NCI-H187 (cell line): ENCODE results near the gene CCNL1.
A peak's percentile ranks its signal among the peaks of the same experiment; 100 is the strongest.
"Not testable (repeated sequence)": the region's sequence is repeated elsewhere in the genome, so short reads cannot be mapped to it uniquely, and the experiment has no call there.

Experiments
- DNase-seq, 2 experiments: peaks; one replicate each; lab custom pipeline; 2025; lab: John Stamatoyannopoulos, UW

The CCNL1 gene

DNA sequence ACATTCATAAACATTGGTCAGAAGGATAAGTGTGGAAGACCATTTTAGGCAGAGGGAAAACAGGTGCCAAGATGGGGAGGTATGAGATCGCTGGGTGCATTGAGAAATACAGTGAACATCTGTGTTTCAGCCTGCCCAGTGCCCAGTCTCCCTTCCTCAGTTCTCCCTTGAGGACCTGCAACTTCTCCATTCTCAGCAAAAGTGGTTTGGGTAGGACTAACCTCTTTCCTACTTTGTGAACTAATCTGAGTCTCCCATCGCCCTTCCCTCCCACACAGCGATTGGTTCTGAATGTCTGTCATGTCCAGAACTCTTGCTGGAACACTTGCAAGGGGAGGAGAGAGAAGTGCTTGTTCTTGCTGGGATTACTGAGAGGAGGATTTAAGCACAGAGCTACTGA is 10.9 kb upstream of the CCNL1 start:
- DNase-seq: no peak

DNA sequence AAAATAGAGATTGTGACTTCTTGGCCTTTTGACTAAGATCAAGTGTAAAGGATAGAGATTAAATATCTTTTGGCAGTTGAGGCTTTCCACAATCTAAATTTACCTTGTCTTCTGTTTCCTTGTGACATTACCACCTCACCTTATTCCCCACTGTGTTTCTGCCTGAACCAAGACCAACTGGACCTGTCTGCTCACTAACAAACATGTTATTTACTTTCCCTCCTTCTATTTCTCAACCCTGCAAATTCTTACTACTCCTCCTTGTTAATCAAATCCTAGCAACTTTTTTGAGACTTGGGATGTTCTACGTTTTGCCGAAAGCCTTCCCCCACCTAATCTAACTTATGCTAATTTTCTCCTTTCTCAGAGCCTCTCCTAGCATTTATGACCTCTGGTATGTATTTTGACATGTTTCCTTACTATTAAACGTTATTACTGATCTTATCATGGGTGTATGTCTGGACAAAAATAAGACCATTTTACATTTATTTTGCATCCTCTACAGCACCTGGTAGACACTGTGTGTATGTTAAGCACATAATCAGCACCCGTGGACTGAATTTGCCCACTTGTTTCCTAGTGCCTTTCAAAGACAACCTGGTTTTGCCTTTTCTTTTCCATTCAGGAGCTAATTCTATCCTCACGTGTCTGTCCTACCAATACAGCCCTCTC is 7.6 kb upstream of the CCNL1 start:
- no peak for DNase-seq

DNA sequence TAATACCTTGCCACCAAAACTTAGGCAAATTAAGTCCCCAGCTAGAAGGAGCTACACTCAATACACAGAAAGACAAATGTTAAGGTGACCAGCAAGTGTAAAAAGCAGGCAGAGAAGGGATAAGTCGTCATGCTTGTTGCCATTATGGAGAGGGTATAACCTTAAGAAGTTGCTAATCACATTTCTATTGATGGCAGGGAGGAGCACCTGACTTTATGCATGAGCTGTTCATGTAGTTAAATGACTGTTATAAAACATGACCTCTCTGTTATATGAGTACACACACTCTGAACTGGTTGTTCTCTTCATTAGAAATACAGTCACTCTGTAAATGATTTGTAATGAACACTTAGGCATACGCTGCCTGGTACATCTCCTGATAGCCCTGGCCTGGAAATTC is 6.6 kb upstream of the CCNL1 start:
- no peak for DNase-seq

DNA sequence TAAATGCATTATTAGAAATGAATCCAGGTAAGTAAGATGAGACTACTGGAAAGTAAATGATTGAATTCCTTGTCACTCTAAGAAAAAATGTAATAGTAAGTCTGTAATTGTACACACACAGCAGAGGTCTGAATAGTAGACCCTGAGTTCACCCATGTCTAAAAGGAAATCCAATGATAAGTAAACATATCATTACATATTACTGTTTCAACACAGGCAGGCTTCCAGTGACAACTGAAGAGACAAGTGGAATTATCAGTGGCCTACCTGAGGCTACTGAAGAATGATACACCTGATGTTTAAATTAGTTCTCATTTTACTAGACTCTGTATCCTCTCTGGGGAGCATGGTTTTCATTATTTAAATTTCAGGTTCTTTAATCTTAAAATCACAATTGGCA is 6.2 kb upstream of the CCNL1 start:
- no peak for DNase-seq

DNA sequence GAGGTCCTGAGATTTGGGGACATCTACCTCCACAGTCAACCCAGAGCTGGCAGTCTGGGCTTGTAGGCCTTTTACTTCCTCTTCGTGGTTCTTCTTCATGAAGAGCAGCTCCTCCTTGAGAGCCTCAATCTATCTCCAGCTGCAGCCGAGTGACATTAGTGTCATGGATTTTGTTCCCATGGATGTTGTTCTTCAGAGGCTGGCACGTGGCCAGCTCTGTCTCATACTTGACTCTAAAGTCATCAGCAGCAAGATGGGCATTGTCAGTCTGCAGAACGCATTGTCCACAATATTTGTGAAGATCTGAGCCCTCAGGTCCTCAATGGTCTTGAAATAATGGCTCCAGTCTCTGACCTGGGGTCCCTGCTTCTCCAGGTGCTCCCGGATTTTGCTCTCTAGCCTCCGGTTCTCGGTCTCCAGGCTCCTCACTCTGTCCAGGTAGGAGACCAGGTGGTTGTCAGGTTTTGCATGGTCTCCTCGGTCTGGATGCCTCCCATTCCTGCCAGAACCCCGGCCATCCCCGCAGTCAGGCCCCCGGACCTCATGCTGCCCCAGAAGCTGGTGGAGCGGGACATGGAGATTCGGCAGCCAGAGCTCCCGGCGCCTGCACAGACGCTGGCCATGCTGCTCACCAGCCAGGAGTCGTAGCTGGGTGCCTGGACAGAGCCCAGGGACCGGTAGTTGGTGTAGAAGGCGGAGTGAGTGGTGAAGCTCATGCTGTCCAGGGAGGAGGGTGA is 3.4 kb upstream of the CCNL1 start:
- DNase-seq: no peak

DNA sequence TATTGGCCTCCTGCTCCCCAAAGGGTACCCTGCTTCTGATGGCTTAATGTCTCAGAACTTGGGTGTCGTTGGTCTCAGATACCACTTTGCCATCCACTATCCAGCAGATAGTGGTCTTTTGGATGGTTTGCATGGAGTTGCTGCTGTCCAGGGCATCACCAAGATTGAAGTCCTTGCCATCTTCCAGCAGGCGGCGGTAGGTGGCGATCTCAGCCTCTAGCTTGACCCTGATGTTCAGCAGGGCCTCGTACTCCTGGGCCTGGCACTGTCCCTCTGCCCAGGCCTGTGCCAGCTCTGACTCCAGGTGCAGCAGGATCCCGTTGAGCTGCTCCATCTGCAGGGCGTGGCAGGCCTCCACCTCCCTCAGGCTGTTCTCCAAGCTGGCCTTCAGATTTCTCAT is 2.7 kb upstream of the CCNL1 start:
- DNase-seq: not testable (repeated sequence)

DNA sequence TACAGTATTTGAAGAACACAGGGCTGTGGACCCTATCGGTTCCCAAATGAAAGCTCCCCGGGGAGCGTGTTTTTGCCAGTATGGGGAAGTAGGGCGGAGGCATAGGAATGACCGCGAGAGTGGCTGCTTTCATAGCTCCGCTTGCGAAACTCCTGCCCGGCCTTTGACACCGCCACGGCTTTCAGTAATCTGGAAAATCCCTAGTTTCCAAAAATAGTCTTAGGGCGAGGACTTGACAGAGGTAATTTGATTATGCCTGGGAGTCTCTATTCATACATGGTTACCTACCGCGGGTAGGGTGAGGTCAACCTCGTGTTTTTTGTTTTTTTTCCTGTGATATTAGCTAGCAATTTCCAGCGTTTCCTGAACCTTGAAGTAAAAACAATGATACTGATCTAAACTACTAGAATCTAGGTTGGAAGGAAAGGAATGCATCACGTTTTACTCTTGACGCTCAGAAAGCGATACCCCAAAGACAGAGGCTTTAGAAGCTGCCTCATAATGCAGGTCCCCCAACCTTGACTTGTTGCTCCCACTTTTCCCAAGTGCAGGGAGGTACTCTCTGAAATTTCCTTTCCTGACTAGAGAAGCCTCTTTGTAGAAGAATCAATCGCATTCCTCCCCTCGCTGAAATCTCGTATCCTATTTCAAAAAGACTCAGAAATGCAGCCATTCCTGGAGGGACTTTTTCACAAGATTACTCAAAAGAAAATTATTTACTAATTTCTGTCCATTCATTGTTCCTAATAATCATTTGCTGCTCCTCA is 894 bp upstream of the CCNL1 start:
- DNase-seq: no peak

DNA sequence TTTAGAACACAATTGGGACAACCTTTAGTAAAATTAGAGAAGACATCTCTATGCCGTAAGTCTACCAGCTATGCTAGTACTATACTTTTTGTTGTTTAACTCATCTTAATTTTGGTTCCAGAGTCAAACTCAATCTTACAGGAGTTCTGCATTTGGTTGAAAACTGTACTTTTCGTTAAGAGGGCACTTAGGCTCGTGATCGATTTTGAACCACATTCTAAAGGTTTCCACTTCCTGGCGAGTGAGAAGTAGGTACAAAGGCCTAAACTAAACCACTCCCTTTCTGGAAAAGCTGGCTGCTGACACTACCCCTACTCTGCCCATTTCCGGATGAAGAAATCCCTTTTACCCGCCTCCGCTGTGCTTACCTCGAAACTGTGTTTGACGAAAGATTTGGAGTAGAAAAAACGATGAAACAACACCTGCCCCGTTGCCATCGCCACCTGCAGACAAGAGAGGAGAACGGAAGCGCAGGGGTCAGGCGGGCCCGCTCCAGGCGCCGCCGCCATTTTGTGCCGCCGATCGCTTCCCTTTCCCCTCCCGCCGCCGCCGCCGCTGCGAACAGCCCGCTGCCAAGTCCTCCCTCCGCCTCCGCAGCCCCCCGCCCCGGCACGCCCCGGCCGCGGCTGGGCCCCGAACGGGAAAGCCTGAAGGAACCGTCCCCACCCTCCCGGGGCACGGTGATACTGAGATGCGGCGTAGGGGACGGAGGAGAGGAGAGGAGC is 748 bp downstream of the CCNL1 start:
- DNase-seq: peak; percentile 38 to 41

DNA sequence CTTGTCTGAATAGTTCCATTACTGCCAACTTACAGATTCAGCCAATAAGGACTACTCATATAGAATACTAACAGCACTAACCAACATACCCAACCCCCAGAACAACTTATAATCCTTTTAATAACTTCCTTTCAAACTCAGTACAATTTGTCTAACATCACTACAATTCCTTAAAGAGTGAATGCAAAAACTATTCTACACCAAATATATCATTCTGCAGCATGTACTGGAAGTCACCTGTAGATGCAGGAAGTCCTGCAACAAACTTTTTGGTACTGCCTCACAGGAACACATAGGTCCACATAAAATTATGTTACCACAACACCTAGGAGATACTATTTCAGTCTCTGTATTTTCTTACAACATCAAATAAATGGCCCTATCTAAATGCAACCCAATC is 2.1 kb downstream of the CCNL1 start:
- DNase-seq: no peak

DNA sequence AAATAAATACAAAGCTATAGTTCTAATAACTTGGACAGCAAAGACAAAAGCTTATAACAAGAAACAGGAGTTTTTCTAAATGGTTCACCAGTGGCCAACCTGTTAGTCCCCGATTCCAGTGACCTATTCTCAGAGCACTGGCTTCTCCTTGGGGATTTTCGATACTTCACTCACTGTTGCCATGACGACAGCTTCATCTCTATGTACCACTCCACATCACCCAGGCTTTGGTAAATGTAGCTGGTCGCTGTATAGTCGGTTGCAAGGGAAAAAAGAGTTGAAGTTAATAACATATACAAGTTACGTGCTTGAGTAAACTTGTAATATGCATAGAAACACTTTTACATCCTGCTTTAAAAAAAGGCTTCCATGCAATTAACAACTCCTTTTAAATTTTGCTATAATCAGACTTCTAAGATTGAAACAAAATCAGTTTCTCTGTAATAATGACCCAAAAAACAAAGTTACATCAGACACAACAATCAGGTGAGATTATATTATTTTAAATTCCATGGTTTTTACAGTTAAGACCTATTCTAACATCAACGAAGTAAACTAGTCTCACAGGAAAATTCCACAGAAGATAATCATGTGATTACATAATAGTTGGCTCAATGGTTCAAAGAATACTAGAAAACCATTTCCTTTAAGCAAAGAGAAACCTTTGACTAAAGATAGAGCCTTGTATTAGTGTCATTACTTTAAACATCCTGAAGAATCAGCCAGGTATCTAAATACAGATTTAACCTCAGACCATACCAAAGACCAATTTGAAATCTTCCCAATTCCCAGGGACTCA is 2.9 kb downstream of the CCNL1 start:
- no peak for DNase-seq

DNA sequence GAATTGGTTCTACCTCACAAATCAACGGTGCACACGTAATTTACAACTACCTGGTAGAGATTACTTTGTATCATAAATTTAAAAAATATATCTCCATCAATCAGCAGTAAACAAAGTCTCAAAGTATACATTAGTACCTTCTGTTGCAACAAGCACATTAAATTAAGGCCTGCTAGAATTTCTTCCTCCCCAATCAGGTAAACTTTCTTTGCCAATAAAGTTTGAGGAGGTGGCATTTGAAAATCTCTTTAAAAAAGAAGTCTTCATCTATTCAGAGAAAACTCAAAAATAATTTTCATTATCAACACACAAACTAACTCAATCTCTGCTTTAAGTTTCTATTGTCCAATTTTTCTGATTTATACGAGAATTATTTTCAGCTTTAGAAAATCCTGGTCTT is 4.4 kb downstream of the CCNL1 start:
- DNase-seq: no peak

DNA sequence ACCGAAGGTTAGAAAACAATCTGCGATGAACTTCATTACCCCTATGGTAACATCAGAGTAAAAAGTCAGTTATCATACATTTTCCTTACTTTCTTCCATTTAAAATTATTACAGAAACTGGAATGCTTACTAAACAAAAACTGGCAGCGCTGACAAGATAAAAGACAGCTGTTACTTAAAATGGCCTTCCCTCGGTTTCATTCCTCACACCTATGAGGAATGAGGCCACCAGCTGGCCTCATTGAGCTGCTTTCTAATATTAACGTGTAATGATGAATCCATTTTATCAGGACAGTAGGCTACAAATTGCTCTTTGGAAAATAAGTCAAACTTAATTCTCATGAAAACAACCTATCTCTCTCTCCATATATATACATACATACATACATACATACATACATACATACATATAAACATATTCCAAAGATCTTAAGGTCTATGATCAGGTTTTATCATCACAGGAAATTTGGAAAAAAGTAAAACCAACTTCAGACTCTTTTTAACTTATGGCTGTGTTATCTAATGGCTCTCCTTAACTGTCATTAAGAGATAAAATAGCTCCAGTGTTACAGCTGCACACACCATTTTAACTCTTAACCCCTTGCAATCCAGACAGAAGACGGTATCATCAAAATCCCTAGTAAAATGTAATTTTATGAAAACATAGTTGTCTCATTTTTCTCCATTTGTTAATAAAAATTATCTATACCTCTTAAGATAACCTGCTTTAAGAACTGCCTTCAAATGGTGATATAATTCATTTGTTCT is 5.2 kb downstream of the CCNL1 start:
- DNase-seq: no peak

DNA sequence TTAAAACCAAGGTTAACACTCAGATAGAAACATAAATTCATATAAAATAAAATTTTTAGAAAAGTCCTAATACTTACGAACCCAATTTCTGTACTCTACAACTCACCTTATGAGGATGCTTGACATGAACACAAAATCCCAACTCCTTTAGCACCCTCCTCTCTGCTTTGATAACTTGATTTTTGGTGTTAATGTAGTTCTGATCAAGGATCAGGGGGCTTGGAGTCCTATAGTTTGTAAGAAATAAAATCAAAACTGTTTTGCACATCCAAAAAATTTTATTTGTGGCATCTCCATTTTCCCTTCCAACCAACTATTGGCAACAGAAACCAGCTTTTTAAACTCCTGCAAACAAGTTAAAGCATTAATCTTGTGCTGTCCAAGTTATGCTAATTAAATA is 7.0 kb downstream of the CCNL1 start:
- DNase-seq: no peak

DNA sequence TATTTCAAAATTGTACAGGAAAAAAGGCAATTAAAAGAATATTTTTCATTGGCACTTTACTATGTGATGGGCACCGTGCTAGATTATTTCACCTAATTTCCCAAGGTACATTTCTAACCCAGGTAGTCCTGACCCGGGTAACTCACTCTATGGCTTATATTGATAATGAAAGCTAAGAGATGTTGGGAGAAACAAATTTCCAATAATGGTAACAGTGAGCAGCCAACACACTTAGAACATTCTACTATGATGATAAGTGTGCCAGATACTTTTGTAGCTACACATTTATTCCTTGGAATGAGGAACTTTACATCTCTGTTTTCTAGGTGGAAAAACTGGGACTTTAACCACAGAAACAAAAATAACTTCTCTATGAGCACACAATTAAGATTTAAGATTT is 7.5 kb downstream of the CCNL1 start:
- DNase-seq: no peak

DNA sequence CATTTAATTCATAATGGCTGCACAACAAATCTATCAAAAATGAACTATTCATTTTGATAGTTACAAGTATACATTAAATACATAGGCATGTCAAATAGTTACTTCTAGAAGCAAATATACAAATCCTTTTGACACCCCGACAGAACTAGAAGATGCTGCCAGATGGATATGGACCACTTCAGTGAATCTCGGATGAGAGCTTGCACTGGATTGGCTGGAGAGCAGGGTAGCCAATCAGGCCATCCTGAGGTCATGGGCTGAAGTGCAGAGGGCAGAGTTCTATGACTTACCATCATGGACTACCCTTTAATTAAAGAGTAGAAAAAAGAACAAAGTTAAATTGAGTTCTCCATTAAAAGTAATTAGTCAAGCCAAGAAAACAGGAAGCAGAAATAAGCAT is 8.3 kb downstream of the CCNL1 start:
- DNase-seq: no peak

DNA sequence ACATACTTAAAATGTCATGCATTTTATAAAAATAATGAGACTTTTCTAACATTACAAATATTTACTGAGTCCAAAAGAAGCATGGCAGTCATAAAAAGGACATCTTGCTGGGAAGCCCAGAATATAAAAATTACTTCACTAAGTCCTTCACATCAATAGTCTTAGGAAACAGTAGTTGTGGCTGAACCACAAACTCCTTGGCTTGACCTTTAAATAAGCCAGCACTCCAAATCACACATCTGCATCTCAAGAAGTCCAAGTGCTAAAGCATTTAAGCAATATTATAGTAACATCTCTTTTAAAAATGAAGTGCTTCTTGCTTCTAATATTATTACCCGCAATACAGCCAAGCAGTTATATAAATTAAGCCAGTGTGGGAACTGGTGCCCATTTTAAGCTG is 8.8 kb downstream of the CCNL1 start:
- DNase-seq: no peak

DNA sequence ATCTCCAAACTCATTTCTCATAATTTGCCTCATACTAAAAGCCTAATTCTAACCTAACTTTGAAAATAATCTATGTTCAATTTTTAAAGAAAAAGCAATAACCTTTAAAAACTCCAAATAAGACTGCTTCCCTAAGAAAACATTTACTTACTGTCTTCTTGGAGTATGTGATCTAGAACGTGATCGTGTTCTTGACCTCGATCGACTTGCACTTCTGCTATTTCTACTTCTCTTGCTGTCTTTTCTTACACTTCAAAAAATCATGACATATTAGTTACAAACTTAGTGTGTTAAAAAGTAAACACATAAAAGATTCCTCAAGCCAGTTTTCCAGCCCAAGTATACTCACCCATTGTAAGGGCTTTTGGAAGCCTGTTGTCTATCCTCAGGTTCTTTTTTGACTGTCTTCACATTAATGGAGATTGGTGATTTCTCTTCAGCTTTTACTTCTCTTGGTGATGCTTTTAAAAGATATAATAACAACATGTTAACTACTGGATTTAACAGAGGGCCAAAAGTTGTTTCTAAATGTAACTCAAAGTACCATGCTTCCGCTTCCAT is 10.7 kb downstream of the CCNL1 start:
- DNase-seq: no peak

DNA sequence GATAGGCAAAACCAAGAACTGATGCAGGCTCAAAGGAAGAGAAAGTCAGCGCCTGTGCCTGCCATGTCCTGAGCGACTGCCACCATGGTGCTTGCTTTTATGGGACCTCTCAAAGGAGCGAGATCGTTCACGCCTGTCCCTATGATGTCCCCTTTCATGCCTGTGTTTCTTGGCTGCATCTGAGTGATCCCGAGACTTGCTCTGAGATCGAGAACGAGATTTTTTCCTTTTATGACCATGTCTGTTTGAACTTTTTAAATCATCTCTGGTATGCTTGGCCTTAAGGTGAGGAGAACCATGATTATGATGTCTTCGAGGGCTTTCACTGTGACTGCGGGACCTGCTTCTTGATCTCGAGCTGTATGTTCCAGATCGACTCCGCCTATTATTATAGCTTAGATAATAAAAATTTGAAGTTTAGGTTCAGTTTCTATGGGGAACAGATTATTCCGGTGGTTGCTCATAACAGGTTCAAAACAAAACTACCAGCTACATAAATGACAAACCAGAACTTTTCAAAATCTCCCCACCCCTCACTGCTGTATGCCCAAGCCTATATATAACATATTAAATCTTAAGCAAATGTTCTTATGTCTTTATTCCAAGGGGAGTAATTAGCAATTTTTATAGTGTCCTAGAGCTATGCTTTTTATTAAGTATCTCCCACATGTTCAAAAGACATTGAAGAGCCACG is 11.6 kb downstream of the CCNL1 start:
- DNase-seq: no peak

DNA sequence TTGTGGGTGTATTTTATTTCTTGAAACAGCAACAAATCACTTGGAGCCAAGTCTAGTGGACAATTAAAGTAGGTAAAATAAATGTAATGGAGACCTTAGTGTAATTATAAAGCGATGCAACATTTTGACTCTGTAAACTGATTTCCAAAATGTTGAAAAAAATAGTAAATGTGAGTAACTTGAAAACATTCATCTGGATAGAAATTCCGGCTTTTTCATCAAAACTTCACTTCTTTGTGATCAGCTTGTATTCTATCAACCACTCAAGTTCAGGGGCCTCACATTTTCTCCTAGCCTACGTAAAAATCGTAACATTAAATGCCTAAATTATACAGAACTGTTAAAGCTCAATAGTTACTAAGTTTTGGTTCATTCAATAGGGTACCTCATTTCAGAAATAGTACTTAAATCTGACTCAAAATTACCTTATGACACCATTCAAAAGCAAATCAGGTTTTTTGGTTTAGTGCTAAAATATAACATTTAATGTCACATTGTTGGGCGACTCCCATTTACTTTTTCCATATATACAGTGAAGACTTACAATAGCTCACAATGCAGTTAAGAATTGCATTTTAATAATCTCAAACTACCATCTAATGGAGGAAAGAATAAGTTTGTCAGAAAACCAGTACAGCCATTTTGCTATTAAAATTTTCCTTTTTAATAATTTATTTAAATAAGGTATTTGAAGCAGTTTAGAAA is 12.7 kb downstream of the CCNL1 start:
- no peak for DNase-seq
